Measurements from ENCODE around the gene BTG4.

GRCh38 chr11:111474432-111474831 is 37.8 kb downstream of the BTG4 start:
- no peak for TF ChIP-seq POLR2A (IDR thresholded peaks at IDR 0.05)
- TF ChIP-seq CTCF (IDR thresholded peaks at IDR 0.05), result no peak
- TF ChIP-seq EP300 (IDR thresholded peaks at IDR 0.05), result no peak

Data from gastroesophageal sphincter (tissue), 3 donors.